NOMO-1 treated with dmso at 0.1 percent for 144 hours (cell line): ENCODE results near the gene CLDN9.

Experiments used
- DNase-seq: peaks from one replicate; lab custom pipeline; 2025; ENCODE audit not compliant: unreplicated experiment; lab: John Stamatoyannopoulos, UW

The CLDN9 gene

GRCh38 chr16:3017794-3018506 lies 5.2 kb downstream of the CLDN9 start, which contains the start of gene CLDN6:
CLDN6 (minus strand) TSS chr16:3018183; CDS start chr16:3016021, 2,162 bp downstream.
- no peak for DNase-seq

GRCh38 chr16:3019594-3020246 lies 7.0 kb downstream of the CLDN9 start:
- no peak for DNase-seq

GRCh38 chr16:3020247-3020603 lies 7.5 kb downstream of the CLDN9 start, which contains the start of gene TNFRSF12A:
TNFRSF12A (plus strand) TSS chr16:3020368; CDS start chr16:3020398, 30 bp downstream.
- peak; percentile 57 for DNase-seq

- no peak for DNase-seq
Measured at GRCh38 chr16:3020604-3021448, 8.1 kb downstream of the CLDN9 start.

DNA sequence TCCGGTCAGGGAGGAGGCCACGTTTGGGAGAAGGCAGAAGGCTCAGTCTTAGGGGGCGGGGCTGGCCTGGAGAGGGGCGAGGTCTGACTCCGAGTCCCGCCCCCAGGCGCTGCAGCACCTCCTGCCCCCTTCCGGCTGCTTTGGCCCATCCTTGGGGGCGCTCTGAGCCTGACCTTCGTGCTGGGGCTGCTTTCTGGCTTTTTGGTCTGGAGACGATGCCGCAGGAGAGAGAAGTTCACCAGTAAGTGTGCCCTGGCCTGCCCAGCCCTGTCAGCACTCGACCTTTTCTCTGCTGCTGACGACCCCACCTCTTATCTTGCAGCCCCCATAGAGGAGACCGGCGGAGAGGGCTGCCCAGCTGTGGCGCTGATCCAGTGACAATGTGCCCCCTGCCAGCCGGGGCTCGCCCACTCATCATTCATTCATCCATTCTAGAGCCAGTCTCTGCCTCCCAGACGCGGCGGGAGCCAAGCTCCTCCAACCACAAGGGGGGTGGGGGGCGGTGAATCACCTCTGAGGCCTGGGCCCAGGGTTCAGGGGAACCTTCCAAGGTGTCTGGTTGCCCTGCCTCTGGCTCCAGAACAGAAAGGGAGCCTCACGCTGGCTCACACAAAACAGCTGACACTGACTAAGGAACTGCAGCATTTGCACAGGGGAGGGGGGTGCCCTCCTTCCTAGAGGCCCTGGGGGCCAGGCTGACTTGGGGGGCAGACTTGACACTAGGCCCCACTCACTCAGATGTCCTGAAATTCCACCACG lies 8.9 kb downstream of the CLDN9 start:
- DNase-seq, result peak; percentile 78

GRCh38 chr16:3022208-3022683 lies 9.5 kb downstream of the CLDN9 start:
- DNase-seq, result peak; percentile 47

DNA sequence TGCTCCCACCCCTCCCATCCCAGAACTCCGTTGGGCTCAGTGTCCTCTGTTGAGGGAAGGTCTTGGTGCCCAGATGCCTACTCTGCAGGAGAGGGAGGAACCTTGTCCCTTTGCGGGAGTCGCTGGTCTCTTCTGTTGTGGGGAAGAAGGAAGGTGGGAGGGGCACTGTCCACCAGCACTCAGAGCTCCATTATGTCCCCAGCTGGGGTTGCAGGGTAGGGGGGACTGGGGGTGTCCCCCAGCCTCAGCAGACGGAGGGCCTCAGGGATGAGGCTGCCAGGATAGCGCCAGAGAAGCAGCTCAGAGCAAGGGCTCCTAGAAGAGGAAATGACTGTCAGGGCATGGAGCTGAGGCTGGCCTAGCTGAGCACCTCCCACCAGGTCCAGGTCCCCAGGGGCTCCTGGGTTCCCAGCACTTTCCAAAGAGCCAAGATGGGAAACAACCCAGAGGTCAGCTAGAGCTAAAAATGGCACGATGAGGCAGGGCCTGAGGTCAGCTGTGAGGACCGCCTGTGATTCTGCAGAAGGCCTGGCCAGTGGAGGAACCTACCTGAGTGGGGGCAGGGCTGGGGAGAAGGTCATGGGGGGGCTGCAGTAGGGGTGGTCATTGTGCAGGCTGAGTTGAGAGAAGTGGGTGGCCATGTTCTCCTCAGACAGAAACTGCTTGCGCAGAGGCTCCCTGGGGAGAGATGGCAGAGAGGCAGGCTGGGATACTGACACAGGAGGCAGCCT lies 10.1 kb downstream of the CLDN9 start:
- DNase-seq, result no peak

DNA sequence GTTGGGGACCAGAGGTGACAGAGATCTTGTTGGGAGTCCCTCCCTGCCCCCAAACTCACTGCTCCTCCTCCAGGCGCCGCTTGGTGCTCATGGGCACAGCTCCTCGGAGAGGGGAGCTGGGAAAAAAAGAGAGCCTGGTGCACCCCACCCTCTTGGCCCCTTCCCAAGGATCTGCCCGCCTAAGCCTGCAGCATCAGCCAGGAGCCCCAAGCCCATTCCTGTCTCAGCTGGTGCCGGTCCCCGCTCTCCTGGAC lies 10.6 kb downstream of the CLDN9 start:
- DNase-seq, result no peak

DNA sequence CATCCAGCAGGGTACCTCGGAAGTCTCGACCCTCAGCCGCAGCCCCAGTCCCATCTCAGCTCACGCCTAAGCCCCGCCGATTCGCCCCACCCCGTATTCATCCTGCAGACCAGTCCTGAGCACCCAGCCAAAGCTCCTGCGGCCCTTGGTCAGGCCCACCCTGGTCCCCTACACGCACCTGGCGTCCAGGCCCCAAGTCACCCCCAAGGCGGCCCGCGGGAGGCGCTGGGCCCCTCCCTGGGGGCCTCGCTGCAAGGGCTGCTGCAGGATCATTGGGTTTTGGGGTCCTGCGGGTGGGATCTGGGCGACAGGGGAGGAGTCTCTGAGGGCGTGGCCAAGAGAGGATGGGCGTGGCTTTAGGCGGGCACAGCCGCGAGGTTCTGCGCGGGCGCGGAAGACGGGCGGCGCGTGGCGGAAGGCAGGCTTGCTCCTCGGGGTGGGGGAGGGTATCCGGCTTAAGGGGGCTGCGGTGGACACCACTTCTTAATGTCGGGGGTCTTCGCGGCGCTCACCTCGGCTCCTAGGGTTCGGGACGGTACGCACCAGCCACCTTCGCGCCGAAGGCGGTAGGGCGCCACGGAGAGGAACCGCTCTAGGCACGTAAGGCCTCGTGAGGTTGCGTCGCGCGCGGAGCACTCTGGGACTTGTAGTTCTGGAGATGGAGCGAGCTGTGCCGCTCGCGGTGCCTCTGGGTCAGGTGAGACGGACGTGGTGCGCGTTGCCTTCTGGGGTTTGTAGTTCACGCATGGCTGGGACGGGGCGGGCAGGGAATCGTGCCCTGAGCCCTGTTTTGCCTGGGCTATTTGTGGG lies 11.2 kb downstream of the CLDN9 start, which contains the start of the genes HCFC1R1 and THOC6:
Gene HCFC1R1, minus strand, starts transcription at position 274 of the 810 bp plus-strand sequence. Its CDS starts 1 bp downstream, at position 273.
Gene THOC6, plus strand, starts transcription at position 367 of the 810 bp plus-strand sequence. Its CDS starts 292 bp downstream, at position 659.
- DNase-seq, result peak; percentile 98

- DNase-seq, result no peak
Measured at GRCh38 chr16:3025032-3026002, 12.6 kb downstream of the CLDN9 start.

DNA sequence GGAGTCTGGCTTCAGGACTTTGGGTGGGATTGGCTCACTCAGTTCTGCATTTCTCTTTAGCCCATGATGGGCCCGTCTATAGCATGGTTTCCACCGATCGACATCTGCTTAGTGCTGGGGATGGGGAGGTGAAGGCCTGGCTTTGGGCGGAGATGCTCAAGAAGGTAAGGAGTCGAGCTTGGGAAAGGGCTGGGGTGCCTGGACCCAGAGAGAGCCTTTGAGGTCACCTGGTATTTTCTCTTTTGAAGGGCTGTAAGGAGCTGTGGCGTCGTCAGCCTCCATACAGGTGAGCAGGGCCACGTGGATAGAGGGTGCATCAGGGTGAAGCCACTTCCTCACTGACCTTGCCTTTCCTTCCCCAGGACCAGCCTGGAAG lies 13.3 kb downstream of the CLDN9 start:
- DNase-seq, result no peak

- DNase-seq, result no peak
Measured at GRCh38 chr16:3026609-3027488, 14.1 kb downstream of the CLDN9 start.

DNA sequence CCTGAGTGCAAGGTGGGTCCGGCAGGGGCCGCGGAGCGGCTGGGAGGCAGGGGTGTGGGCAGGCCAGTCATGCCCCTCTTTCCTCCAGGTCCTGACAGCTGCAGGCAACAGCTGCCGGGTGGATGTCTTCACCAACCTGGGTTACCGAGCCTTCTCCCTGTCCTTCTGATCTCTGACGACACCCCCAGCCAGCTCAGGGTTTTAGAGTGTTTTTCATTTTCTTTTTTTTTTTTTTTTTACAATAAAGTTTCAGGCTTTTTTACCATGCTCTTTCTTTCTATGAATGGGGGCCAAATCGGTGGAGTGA lies 14.7 kb downstream of the CLDN9 start:
- no peak for DNase-seq

- DNase-seq, result peak; percentile 55
Measured at GRCh38 chr16:3027983-3028715, 15.4 kb downstream of the CLDN9 start.

- DNase-seq, result no peak
Measured at GRCh38 chr16:3028716-3029319, 16.1 kb downstream of the CLDN9 start.

- no peak for DNase-seq
Measured at GRCh38 chr16:3029491-3030221, 16.9 kb downstream of the CLDN9 start.
